Measurements from ENCODE around the gene NLGN4X.

NLGN4X gene

DNA sequence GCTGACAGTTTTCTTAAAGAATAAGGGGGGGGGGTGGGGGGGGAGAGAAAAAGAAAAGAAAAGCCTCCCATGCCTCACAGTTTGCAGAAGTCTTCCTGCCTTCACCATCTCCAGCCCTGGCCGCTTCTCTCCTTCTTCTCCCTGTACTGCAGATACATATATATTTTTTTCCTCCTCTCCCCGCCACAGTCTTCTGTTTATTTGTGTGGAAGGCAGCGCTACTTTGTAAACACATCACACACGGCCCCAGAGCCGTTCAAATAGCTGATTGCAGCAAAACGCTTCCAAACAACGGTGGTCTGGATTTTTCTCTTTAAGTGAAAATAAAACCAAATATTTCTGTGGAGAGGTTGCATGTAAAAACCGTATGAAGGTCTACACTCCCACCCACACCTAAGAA, 732 bp downstream of the NLGN4X start:
- H3F3A ChIP-seq (ENCODE audit: insufficient read depth, low read length) = no peaks in the 10 kb centered on the region
- H2AFZ ChIP-seq (ENCODE audit: low read length) = no peak overlapping the region
- no peaks in the 10 kb centered on the region for H3K27me3 ChIP-seq (ENCODE audit: insufficient read depth, low read length)
- TF ChIP-seq, protein P1, sequence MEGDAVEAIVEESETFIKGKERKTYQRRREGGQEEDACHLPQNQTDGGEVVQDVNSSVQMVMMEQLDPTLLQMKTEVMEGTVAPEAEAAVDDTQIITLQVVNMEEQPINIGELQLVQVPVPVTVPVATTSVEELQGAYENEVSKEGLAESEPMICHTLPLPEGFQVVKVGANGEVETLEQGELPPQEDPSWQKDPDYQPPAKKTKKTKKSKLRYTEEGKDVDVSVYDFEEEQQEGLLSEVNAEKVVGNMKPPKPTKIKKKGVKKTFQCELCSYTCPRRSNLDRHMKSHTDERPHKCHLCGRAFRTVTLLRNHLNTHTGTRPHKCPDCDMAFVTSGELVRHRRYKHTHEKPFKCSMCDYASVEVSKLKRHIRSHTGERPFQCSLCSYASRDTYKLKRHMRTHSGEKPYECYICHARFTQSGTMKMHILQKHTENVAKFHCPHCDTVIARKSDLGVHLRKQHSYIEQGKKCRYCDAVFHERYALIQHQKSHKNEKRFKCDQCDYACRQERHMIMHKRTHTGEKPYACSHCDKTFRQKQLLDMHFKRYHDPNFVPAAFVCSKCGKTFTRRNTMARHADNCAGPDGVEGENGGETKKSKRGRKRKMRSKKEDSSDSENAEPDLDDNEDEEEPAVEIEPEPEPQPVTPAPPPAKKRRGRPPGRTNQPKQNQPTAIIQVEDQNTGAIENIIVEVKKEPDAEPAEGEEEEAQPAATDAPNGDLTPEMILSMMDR (IDR thresholded peaks at IDR 0.05; ENCODE audit: low read length) = no peak
- TF ChIP-seq EZH2 (IDR thresholded peaks at IDR 0.05; ENCODE audit: borderline replicate concordance, low read length) = no peak
- H3K4me1 ChIP-seq (ENCODE audit: insufficient read depth, low read length, severe bottlenecking) = no peaks in the 10 kb centered on the region
- H3K9me2 ChIP-seq (ENCODE audit: low read depth, low read length) = no peaks in the 10 kb centered on the region
- H3K36me3 ChIP-seq (ENCODE audit: insufficient read depth, low read length) = no peaks in the 10 kb centered on the region
- no peak overlapping the region for H3K4me3 ChIP-seq (ENCODE audit: low read depth, low read length, poor library complexity, severe bottlenecking)
- H3K4me2 ChIP-seq (ENCODE audit: low read length) = no peak overlapping the region
- no peak overlapping the region for H3K9ac ChIP-seq (ENCODE audit: low read length)
- H3K27ac ChIP-seq (ENCODE audit: low read depth, low read length, poor library complexity, severe bottlenecking) = no peak overlapping the region
- H3K79me2 ChIP-seq (ENCODE audit: insufficient read depth, low read length) = no peaks in the 10 kb centered on the region
- H3K9me3 ChIP-seq (ENCODE audit: low read length) = no peaks in the 10 kb centered on the region
- H4K20me1 ChIP-seq (ENCODE audit: insufficient read depth, low read length) = no peaks in the 10 kb centered on the region

DNA sequence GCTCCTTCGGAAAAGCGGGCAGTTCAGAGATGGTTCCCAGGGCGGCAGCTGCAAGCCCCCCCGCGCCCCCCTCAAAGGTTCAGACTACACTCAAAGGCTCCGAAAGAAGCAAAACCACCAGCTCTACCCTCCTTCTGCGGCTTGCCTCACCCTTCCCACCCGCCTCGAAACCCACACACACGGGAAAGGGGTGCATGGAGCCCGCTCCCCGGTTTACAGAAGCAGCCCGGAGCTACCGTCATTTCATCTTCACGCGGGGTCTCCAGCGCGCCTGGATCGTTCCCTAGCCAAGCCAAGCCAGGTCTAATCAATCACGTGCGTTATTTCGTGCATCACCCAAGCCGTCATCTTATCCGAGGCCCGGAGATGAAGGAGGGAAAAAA, 1.2 kb downstream of the NLGN4X start:
- TF ChIP-seq EZH2 (IDR thresholded peaks at IDR 0.05; ENCODE audit: borderline replicate concordance, low read length) = no peak
- TF ChIP-seq, protein P1 (IDR thresholded peaks at IDR 0.05; ENCODE audit: low read length) = no peak
- H3K9me3 ChIP-seq (ENCODE audit: low read length) = no peaks in the 10 kb centered on the region
- H3K27ac ChIP-seq (ENCODE audit: low read depth, low read length, poor library complexity, severe bottlenecking) = no peak overlapping the region
- H3K27me3 ChIP-seq (ENCODE audit: insufficient read depth, low read length) = no peaks in the 10 kb centered on the region
- no peak overlapping the region for H3K4me2 ChIP-seq (ENCODE audit: low read length)
- H3K4me3 ChIP-seq (ENCODE audit: low read depth, low read length, poor library complexity, severe bottlenecking) = no peak overlapping the region
- H3K36me3 ChIP-seq (ENCODE audit: insufficient read depth, low read length) = no peaks in the 10 kb centered on the region
- H3F3A ChIP-seq (ENCODE audit: insufficient read depth, low read length) = no peaks in the 10 kb centered on the region
- H4K20me1 ChIP-seq (ENCODE audit: insufficient read depth, low read length) = no peaks in the 10 kb centered on the region
- H2AFZ ChIP-seq (ENCODE audit: low read length) = no peak overlapping the region
- no peaks in the 10 kb centered on the region for H3K4me1 ChIP-seq (ENCODE audit: insufficient read depth, low read length, severe bottlenecking)
- no peaks in the 10 kb centered on the region for H3K9me2 ChIP-seq (ENCODE audit: low read depth, low read length)
- no peaks in the 10 kb centered on the region for H3K79me2 ChIP-seq (ENCODE audit: insufficient read depth, low read length)
- no peak overlapping the region for H3K9ac ChIP-seq (ENCODE audit: low read length)

DNA sequence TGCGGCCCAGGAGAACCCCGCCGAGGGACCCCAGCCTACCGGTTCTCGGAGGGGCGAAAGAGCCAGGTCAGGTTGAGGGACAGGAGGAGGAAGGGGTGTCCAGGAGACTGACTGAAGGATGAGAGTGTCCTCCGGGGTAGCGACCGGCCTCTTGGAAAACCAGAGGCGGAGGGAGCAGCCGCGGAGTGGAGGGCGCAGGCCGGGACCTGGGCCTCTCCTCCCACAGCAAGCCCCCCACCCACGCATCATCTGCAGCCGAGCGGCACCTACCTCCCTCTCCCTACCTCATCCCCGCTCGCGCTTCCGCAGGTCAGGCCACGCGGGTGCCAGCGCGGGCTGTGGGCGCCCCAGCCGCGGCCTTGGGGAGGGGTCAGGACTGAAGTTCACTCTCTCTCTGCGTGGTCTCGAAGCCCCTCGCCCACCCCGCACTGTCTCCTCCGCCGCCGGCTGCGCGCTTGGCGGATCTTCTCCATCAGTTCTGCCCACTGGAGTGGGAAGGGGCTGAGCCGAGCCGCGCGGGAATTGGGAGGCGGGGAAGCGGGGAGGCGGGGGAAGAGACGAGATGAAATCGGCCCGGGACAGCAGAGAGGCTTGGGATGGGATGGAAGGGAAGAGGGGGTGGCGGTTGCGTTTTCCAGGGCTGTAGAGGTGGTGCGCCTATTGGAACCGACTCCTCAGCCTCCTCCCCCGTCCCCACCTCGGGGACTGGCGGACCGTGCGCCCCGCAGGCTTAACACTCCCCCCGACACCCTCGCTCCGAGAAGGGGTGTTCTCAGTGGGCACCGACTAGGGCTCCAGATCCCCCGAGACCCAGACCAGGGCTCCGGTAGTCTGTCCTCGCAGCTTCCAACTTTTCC, 1.8 kb downstream of the NLGN4X start:
- no peak overlapping the region for H3K4me2 ChIP-seq (ENCODE audit: low read length)
- H3F3A ChIP-seq (ENCODE audit: insufficient read depth, low read length) = no peaks in the 10 kb centered on the region
- H3K9ac ChIP-seq (ENCODE audit: low read length) = no peak overlapping the region
- no peaks in the 10 kb centered on the region for H3K27me3 ChIP-seq (ENCODE audit: insufficient read depth, low read length)
- no peaks in the 10 kb centered on the region for H4K20me1 ChIP-seq (ENCODE audit: insufficient read depth, low read length)
- H3K9me2 ChIP-seq (ENCODE audit: low read depth, low read length) = no peaks in the 10 kb centered on the region
- no peaks in the 10 kb centered on the region for H3K36me3 ChIP-seq (ENCODE audit: insufficient read depth, low read length)
- no peaks in the 10 kb centered on the region for H3K4me1 ChIP-seq (ENCODE audit: insufficient read depth, low read length, severe bottlenecking)
- H3K9me3 ChIP-seq (ENCODE audit: low read length) = no peaks in the 10 kb centered on the region
- H2AFZ ChIP-seq (ENCODE audit: low read length) = no peak overlapping the region
- H3K4me3 ChIP-seq (ENCODE audit: low read depth, low read length, poor library complexity, severe bottlenecking) = no peak overlapping the region
- no peaks in the 10 kb centered on the region for H3K79me2 ChIP-seq (ENCODE audit: insufficient read depth, low read length)
- TF ChIP-seq, protein P1 (IDR thresholded peaks at IDR 0.05; ENCODE audit: low read length) = no peak
- TF ChIP-seq EZH2 (IDR thresholded peaks at IDR 0.05; ENCODE audit: borderline replicate concordance, low read length) = no peak
- no peak overlapping the region for H3K27ac ChIP-seq (ENCODE audit: low read depth, low read length, poor library complexity, severe bottlenecking)

Measured in OCI-LY1 (cell line).